HEK293 (cell line): ENCODE data around the gene RASD2.

Experiments used
- OVOL3 ChIP-seq: fragments of 450-650 bp; formaldehyde crosslinking; IDR thresholded peaks from 2 replicates; pipeline ENCODE4 v1.5.1; 2016; ENCODE audit warnings: missing biosample characterization, missing genetic modification characterization
- TF ChIP-seq, protein P1 (sequence below): fragments of 450-650 bp; formaldehyde crosslinking; IDR thresholded peaks from 2 replicates; pipeline ENCODE4 v1.5.1; 2016; ENCODE audit warnings: missing biosample characterization, missing genetic modification characterization
- TF ChIP-seq, protein P2 (sequence below): fragments of 450-650 bp; formaldehyde crosslinking; IDR thresholded peaks from 2 replicates; pipeline ENCODE4 v1.5.1; 2016; ENCODE audit warnings: missing biosample characterization, missing genetic modification characterization

DNA sequence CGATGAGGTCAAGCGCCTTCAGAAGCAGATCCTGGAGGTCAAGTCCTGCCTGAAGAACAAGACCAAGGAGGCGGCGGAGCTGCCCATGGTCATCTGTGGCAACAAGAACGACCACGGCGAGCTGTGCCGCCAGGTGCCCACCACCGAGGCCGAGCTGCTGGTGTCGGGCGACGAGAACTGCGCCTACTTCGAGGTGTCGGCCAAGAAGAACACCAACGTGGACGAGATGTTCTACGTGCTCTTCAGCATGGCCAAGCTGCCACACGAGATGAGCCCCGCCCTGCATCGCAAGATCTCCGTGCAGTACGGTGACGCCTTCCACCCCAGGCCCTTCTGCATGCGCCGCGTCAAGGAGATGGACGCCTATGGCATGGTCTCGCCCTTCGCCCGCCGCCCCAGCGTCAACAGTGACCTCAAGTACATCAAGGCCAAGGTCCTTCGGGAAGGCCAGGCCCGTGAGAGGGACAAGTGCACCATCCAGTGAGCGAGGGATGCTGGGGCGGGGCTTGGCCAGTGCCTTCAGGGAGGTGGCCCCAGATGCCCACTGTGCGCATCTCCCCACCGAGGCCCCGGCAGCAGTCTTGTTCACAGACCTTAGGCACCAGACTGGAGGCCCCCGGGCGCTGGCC lies 11.0 kb downstream of the RASD2 start:
- no peak for TF ChIP-seq OVOL3 (tag by site-specific recombination)
- TF ChIP-seq, protein P1, sequence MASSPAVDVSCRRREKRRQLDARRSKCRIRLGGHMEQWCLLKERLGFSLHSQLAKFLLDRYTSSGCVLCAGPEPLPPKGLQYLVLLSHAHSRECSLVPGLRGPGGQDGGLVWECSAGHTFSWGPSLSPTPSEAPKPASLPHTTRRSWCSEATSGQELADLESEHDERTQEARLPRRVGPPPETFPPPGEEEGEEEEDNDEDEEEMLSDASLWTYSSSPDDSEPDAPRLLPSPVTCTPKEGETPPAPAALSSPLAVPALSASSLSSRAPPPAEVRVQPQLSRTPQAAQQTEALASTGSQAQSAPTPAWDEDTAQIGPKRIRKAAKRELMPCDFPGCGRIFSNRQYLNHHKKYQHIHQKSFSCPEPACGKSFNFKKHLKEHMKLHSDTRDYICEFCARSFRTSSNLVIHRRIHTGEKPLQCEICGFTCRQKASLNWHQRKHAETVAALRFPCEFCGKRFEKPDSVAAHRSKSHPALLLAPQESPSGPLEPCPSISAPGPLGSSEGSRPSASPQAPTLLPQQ: no peak
- TF ChIP-seq, protein P2, sequence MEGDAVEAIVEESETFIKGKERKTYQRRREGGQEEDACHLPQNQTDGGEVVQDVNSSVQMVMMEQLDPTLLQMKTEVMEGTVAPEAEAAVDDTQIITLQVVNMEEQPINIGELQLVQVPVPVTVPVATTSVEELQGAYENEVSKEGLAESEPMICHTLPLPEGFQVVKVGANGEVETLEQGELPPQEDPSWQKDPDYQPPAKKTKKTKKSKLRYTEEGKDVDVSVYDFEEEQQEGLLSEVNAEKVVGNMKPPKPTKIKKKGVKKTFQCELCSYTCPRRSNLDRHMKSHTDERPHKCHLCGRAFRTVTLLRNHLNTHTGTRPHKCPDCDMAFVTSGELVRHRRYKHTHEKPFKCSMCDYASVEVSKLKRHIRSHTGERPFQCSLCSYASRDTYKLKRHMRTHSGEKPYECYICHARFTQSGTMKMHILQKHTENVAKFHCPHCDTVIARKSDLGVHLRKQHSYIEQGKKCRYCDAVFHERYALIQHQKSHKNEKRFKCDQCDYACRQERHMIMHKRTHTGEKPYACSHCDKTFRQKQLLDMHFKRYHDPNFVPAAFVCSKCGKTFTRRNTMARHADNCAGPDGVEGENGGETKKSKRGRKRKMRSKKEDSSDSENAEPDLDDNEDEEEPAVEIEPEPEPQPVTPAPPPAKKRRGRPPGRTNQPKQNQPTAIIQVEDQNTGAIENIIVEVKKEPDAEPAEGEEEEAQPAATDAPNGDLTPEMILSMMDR (tag by site-specific recombination): no peak
